HPDE6-E6E7 (cell line): Measurements from ENCODE around the gene BABAM2.
A peak's percentile ranks its signal among the peaks of the same experiment; 100 is the strongest.

Source experiments
- DNase-seq: peaks from one replicate; pipeline ENCODE4 v3.0.0; 2011; ENCODE audit warnings: missing footprints; ENCODE audit errors: extremely low spot score

The BABAM2 gene

GRCh38 chr2:28313220-28313784 lies 422.8 kb downstream of the BABAM2 start:
- no peak for DNase-seq

GRCh38 chr2:28314968-28315367 lies 424.4 kb downstream of the BABAM2 start:
- DNase-seq: no peak

GRCh38 chr2:28316546-28317335 lies 426.2 kb downstream of the BABAM2 start:
- DNase-seq: no peak

GRCh38 chr2:28317390-28317789 lies 426.9 kb downstream of the BABAM2 start:
- no peak for DNase-seq

- DNase-seq: no peak
Observed at GRCh38 chr2:28318023-28318422, 427.5 kb downstream of the BABAM2 start.

- no peak for DNase-seq
Observed at GRCh38 chr2:28318462-28319117, 428.1 kb downstream of the BABAM2 start.

GRCh38 chr2:28319118-28320008 lies 428.8 kb downstream of the BABAM2 start:
- DNase-seq: no peak

- DNase-seq: no peak
Observed at GRCh38 chr2:28320009-28320365, 429.5 kb downstream of the BABAM2 start.

- no peak for DNase-seq
Observed at GRCh38 chr2:28320371-28320770, 429.8 kb downstream of the BABAM2 start.

- no peak for DNase-seq
Observed at GRCh38 chr2:28321426-28321825, 430.9 kb downstream of the BABAM2 start.

GRCh38 chr2:28322051-28322450 lies 431.5 kb downstream of the BABAM2 start:
- no peak for DNase-seq

- no peak for DNase-seq
Observed at GRCh38 chr2:28322456-28322855, 431.9 kb downstream of the BABAM2 start.

- DNase-seq: no peak
Observed at GRCh38 chr2:28322981-28323396, 432.5 kb downstream of the BABAM2 start.

- no peak for DNase-seq
Observed at GRCh38 chr2:28325173-28325566, 434.6 kb downstream of the BABAM2 start.

- peak; percentile 42 for DNase-seq
Observed at GRCh38 chr2:28325567-28326468, 435.3 kb downstream of the BABAM2 start.

- no peak for DNase-seq
Observed at GRCh38 chr2:28326469-28326805, 435.9 kb downstream of the BABAM2 start.

GRCh38 chr2:28326881-28327505 lies 436.5 kb downstream of the BABAM2 start:
- DNase-seq: no peak

GRCh38 chr2:28327581-28327955 lies 437.0 kb downstream of the BABAM2 start:
- no peak for DNase-seq

- no peak for DNase-seq
Observed at GRCh38 chr2:28327956-28328922, 437.7 kb downstream of the BABAM2 start.

- DNase-seq: no peak
Observed at GRCh38 chr2:28329184-28329583, 438.7 kb downstream of the BABAM2 start.
